Measurements from ENCODE around the gene PINLYP. TPM values are rescaled to one million over a fixed set of nuclear protein-coding genes. Genes with fewer than 3 reads are reported as not detected.

Gene PINLYP
- total and polyA plus RNA-seq, 9 of the 15 experiments (the other 6 are each of a cell fraction or from before 2014, with no cell fraction given): 1.00 to 6.7 (median 2.2) TPM

DNA sequence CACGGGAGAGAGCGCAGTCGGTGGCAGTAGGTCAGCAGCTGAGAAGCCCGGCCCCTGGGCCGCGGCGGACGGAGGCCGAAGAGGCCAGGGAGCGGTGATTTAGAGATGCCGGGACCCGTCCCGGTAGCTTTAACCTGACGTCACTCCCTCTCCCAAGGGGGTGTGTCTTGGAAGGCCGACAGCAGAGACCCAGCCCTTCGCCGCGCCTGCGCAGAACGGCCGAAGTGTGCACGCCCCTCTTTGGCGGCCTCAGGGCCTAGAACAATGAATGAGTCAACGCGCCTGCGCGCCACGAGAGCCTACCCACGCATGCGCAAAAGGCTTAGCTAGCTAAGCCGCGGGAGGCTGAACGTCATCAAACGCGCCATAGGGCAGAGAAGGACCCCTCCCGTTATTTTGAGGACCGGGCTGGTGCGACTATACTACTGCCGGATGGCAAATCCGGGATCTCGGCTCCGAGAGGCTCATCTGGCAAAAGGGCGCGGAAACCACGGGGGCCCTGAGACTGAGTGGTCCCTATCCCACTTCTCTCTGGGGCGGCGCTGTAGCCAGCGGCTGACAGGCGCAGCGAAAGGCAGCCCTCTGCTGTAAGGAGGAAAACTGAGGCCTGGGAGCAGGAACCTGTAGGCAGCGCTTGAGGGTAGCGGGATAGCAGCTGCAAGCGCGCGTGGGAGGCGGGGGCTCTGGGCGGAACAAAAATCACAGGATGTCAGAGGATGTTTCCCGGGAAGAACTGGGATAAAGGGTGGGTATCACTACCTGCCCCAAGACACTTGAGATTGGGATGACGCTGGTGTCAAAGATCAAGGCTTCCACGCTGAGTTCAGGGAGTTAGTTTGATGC lies 20.6 kb downstream of the PINLYP start, which contains the start of the genes IRGQ and ZNF576 (continued):
- TF ChIP-seq KLF6 (CRISPR knock-in tag; IDR thresholded peaks at IDR 0.05; ENCODE audit: borderline replicate concordance) (peak; percentile 26; the same call in 1 of the 2 replicates), U2AF1 (optimal IDR thresholded peaks at IDR 0.05; ENCODE audit: low read depth, low read length) (no peak), EZH2 (IDR thresholded peaks at IDR 0.05; ENCODE audit: borderline replicate concordance, low read depth, low read length) (no peak), RBM22 (IDR thresholded peaks at IDR 0.05; ENCODE audit: low read depth, low read length, poor library complexity, severe bottlenecking) (no peak), ZKSCAN1 (IDR thresholded peaks at IDR 0.05; ENCODE audit: low read depth, low read length) (0 out of 2 replicates have a peak, but pooled peaks have one; percentile 52), ARHGAP35 (IDR thresholded peaks at IDR 0.05; ENCODE audit: partially characterized antibody) (no peak), MAFK (IDR thresholded peaks at IDR 0.05; ENCODE audit: low read length) (no peak; the same call in 1 of the 2 replicates), CHD1 (IDR thresholded peaks at IDR 0.05; ENCODE audit: low read length) (no peak)
- TF ChIP-seq, protein P1, sequence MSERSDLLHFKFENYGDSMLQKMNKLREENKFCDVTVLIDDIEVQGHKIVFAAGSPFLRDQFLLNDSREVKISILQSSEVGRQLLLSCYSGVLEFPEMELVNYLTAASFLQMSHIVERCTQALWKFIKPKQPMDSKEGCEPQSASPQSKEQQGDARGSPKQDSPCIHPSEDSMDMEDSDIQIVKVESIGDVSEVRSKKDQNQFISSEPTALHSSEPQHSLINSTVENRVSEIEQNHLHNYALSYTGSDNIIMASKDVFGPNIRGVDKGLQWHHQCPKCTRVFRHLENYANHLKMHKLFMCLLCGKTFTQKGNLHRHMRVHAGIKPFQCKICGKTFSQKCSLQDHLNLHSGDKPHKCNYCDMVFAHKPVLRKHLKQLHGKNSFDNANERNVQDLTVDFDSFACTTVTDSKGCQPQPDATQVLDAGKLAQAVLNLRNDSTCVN (CRISPR knock-in tag; IDR thresholded peaks at IDR 0.05): no peak
- TF ChIP-seq, protein P2, sequence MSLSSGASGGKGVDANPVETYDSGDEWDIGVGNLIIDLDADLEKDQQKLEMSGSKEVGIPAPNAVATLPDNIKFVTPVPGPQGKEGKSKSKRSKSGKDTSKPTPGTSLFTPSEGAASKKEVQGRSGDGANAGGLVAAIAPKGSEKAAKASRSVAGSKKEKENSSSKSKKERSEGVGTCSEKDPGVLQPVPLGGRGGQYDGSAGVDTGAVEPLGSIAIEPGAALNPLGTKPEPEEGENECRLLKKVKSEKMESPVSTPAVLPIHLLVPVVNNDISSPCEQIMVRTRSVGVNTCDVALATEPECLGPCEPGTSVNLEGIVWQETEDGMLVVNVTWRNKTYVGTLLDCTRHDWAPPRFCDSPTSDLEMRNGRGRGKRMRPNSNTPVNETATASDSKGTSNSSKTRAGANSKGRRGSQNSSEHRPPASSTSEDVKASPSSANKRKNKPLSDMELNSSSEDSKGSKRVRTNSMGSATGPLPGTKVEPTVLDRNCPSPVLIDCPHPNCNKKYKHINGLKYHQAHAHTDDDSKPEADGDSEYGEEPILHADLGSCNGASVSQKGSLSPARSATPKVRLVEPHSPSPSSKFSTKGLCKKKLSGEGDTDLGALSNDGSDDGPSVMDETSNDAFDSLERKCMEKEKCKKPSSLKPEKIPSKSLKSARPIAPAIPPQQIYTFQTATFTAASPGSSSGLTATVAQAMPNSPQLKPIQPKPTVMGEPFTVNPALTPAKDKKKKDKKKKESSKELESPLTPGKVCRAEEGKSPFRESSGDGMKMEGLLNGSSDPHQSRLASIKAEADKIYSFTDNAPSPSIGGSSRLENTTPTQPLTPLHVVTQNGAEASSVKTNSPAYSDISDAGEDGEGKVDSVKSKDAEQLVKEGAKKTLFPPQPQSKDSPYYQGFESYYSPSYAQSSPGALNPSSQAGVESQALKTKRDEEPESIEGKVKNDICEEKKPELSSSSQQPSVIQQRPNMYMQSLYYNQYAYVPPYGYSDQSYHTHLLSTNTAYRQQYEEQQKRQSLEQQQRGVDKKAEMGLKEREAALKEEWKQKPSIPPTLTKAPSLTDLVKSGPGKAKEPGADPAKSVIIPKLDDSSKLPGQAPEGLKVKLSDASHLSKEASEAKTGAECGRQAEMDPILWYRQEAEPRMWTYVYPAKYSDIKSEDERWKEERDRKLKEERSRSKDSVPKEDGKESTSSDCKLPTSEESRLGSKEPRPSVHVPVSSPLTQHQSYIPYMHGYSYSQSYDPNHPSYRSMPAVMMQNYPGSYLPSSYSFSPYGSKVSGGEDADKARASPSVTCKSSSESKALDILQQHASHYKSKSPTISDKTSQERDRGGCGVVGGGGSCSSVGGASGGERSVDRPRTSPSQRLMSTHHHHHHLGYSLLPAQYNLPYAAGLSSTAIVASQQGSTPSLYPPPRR (CRISPR knock-in tag; IDR thresholded peaks at IDR 0.05; ENCODE audit: borderline replicate concordance): no peak
- TF ChIP-seq, protein P3, sequence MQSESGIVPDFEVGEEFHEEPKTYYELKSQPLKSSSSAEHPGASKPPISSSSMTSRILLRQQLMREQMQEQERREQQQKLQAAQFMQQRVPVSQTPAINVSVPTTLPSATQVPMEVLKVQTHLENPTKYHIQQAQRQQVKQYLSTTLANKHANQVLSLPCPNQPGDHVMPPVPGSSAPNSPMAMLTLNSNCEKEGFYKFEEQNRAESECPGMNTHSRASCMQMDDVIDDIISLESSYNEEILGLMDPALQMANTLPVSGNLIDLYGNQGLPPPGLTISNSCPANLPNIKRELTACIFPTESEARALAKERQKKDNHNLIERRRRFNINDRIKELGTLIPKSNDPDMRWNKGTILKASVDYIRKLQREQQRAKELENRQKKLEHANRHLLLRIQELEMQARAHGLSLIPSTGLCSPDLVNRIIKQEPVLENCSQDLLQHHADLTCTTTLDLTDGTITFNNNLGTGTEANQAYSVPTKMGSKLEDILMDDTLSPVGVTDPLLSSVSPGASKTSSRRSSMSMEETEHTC (IDR thresholded peaks at IDR 0.05): no peak

All from K562 (cell line).